Measurements from ENCODE around the gene TRAPPC2. TPM values are rescaled to one million over a fixed set of nuclear protein-coding genes. Genes with fewer than 3 reads are reported as not detected.

TRAPPC2 gene
- polyA plus RNA-seq, 1 of the 3 experiments (the other 2 are of a cell fraction) = 10.4 TPM

DNA sequence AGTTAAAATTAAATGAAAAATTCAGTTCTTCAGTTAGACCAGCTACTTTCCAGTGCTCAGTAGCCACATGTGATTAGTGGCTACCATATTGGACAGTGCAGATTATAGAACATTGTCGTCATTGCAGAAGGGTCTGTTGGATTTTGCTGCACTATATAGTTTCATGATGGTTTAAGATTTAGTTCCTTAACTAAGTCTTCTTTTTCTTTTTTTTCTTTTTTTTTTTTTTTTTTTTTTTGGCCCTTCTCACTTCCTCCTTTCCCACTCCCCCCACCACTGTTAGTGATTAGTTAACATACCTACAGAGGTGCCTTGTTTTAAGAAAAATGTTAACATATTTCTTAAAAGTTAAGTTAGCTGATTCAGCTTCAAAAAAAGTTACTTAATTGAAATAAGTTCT is 36.4 kb downstream of the TRAPPC2 start:
- H2AFZ ChIP-seq (ENCODE audit: low read depth) = no peak overlapping the region
- peaks cover 2 to 30% of the 10 kb centered on the region in 2 experiments for H3K4me1 ChIP-seq (ENCODE audit: control insufficient read depth in 1 of 2, insufficient read depth in 2 of 2, low read depth in 1 of 2, low read length in 1 of 2)
- H3K36me3 ChIP-seq (replicated peaks in 1 of 2; ENCODE audit: control insufficient read depth in 1 of 2, insufficient read depth in 2 of 2, low read length in 1 of 2) = no peaks in the 10 kb centered on the region
- no peak overlapping the region for H3K4me2 ChIP-seq
- 100% methylated on average over 1 of the region's 1 CpG for WGBS (ENCODE audit: low lambda C conversion rate)
- no peak for DNase-seq
- no peak overlapping the region for H3K27ac ChIP-seq (ENCODE audit: low read depth in 2 of 2, low read length in 1 of 2)
- no peaks in the 10 kb centered on the region for H3K9me3 ChIP-seq
- H4K20me1 ChIP-seq (ENCODE audit: insufficient read depth) = peaks cover 42% of the 10 kb centered on the region
- no peaks in the 10 kb centered on the region for H3K27me3 ChIP-seq (ENCODE audit: insufficient read depth)
- CTCF ChIA-PET = interaction anchor here (0.8 to 1.6 kb wide), 2 partner anchors 9 to 191 kb away, joined by 3 to 4 read pairs; no protein-coding TSS in a partner anchor
- no peaks in the 10 kb centered on the region for H3K9me2 ChIP-seq
- H3F3A ChIP-seq (replicated peaks; ENCODE audit: insufficient read depth) = no peaks in the 10 kb centered on the region
- no peak overlapping the region for H3K4me3 ChIP-seq (ENCODE audit: low read depth in 2 of 2, low read length in 1 of 2)
- H3K9ac ChIP-seq = no peak overlapping the region
- no peak for TF ChIP-seq FOXM1 (IDR thresholded peaks at IDR 0.05; ENCODE audit: low read depth)
- TF ChIP-seq SIN3A (IDR thresholded peaks at IDR 0.05; ENCODE audit: borderline replicate concordance, low read depth, low read length) = no peak
- POLR2A ChIA-PET = no interaction called here
- H3K79me2 ChIP-seq (ENCODE audit: insufficient read depth) = peaks cover 85% of the 10 kb centered on the region

GRCh38 chrX:13697455-13697854 is 37.0 kb downstream of the TRAPPC2 start:
- no peak for DNase-seq
- 97% methylated on average over 2 of the region's 2 CpGs for WGBS (ENCODE audit: low lambda C conversion rate)
- Histone ChIP-seq H3K36me3 (replicated peaks in 1 of 2; ENCODE audit: control insufficient read depth in 1 of 2, insufficient read depth in 2 of 2, low read length in 1 of 2) (no peaks in the 10 kb centered on the region), H3K9me2 (no peaks in the 10 kb centered on the region), H3K9ac (no peak overlapping the region), H4K20me1 (ENCODE audit: insufficient read depth) (peaks cover 42% of the 10 kb centered on the region), H3K27me3 (ENCODE audit: insufficient read depth) (no peaks in the 10 kb centered on the region), H3K4me1 (ENCODE audit: control insufficient read depth in 1 of 2, insufficient read depth in 2 of 2, low read depth in 1 of 2, low read length in 1 of 2) (peaks cover 2 to 35% of the 10 kb centered on the region in 2 experiments), H3K79me2 (ENCODE audit: insufficient read depth) (peaks cover 86% of the 10 kb centered on the region), H3K9me3 (no peaks in the 10 kb centered on the region), H3K27ac (ENCODE audit: low read depth in 2 of 2, low read length in 1 of 2) (no peak overlapping the region), H2AFZ (ENCODE audit: low read depth) (no peak overlapping the region), H3K4me3 (ENCODE audit: low read depth in 2 of 2, low read length in 1 of 2) (no peak overlapping the region), H3F3A (replicated peaks; ENCODE audit: insufficient read depth) (no peaks in the 10 kb centered on the region), H3K4me2 (no peak overlapping the region)
- no peak for TF ChIP-seq SMC3 (IDR thresholded peaks at IDR 0.05; ENCODE audit: low read depth, low read length)
- ChIA-PET CTCF (interaction anchor here (0.8 to 1.6 kb wide), 2 partner anchors 9 to 191 kb away, joined by 3 to 4 read pairs; no protein-coding TSS in a partner anchor), POLR2A (no interaction called here)

DNA sequence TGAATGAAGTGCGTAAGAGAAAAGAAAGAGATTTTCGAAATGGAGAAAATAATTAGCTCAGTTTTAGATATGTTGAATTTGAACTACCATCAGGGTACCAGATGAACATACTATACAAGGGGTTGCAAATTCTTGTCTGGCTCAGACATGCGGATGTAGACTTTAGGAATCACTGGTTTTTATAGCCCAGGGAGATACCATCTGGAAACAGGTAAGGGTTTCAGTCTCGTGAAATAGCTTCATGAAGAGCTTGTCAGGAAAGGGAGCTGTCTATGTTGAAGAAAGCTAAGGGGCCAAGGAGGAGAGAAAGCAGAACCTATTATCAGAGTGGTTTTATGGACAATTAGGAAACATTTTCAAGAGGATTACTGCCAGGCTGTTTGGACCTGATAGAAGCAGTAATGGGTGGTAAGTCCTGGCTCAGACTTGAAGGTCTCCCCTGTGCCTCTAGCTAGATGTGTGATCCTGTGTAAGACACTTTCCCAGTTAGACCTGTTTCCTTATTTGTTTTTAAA is 38.8 kb downstream of the TRAPPC2 start:
- H3K9ac ChIP-seq = no peak overlapping the region
- H3K9me3 ChIP-seq = no peaks in the 10 kb centered on the region
- TF ChIP-seq RAD21 (IDR thresholded peaks at IDR 0.05; ENCODE audit: low read length) = no peak
- TF ChIP-seq TEAD4 (IDR thresholded peaks at IDR 0.05; ENCODE audit: borderline replicate concordance, insufficient read depth) = no peak
- no peak for TF ChIP-seq ELF1 (IDR thresholded peaks at IDR 0.05)
- H3F3A ChIP-seq (replicated peaks; ENCODE audit: insufficient read depth) = no peaks in the 10 kb centered on the region
- peaks cover 91% of the 10 kb centered on the region for H3K79me2 ChIP-seq (ENCODE audit: insufficient read depth)
- DNase-seq = no peak
- no peaks in the 10 kb centered on the region for H3K9me2 ChIP-seq
- 98% methylated on average over 4 of the region's 4 CpGs for WGBS (ENCODE audit: low lambda C conversion rate)
- H4K20me1 ChIP-seq (ENCODE audit: insufficient read depth) = peaks cover 47% of the 10 kb centered on the region
- H3K4me2 ChIP-seq = no peak overlapping the region
- no peak overlapping the region for H2AFZ ChIP-seq (ENCODE audit: low read depth)
- POLR2A ChIA-PET = no interaction called here
- H3K27ac ChIP-seq (ENCODE audit: low read depth in 2 of 2, low read length in 1 of 2) = no peak overlapping the region
- CTCF ChIA-PET = interaction anchor here (0.6 to 1.1 kb wide), 2 partner anchors 21 to 969 kb away, joined by 3 to 4 read pairs; no protein-coding TSS in a partner anchor
- no peaks in the 10 kb centered on the region for H3K27me3 ChIP-seq (ENCODE audit: insufficient read depth)
- peaks cover 2 to 35% of the 10 kb centered on the region in 2 experiments for H3K4me1 ChIP-seq (ENCODE audit: control insufficient read depth in 1 of 2, insufficient read depth in 2 of 2, low read depth in 1 of 2, low read length in 1 of 2)
- H3K4me3 ChIP-seq (ENCODE audit: low read depth in 2 of 2, low read length in 1 of 2) = no peak overlapping the region
- no peaks in the 10 kb centered on the region for H3K36me3 ChIP-seq (replicated peaks in 1 of 2; ENCODE audit: control insufficient read depth in 1 of 2, insufficient read depth in 2 of 2, low read length in 1 of 2)

DNA sequence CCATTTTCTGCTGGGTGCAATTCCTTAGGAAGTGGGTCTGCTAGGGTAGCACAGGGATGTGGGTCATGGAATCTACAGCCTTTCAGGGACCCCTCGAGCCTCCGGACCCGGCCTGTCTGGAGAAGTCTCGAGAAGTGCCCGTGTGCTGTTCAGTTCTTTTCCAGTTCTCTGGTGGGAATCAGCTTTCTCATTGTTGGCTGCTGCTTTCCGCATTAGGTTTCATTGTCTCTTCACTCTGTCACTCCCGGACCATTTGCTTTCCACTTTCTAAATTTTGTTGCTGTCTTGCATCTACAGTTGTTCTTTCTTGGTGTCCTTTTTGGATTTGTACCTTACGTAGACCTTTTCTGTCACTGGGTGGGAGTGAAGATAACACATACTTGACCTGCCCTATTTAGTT is 39.4 kb downstream of the TRAPPC2 start:
- H3K4me1 ChIP-seq (ENCODE audit: control insufficient read depth in 1 of 2, insufficient read depth in 2 of 2, low read depth in 1 of 2, low read length in 1 of 2) = peaks cover 2 to 35% of the 10 kb centered on the region in 2 experiments
- H3K36me3 ChIP-seq (replicated peaks in 1 of 2; ENCODE audit: control insufficient read depth in 1 of 2, insufficient read depth in 2 of 2, low read length in 1 of 2) = no peaks in the 10 kb centered on the region
- H3K4me3 ChIP-seq (ENCODE audit: low read depth in 2 of 2, low read length in 1 of 2) = no peak overlapping the region
- no peak overlapping the region for H2AFZ ChIP-seq (ENCODE audit: low read depth)
- no peak overlapping the region for H3K27ac ChIP-seq (ENCODE audit: low read depth in 2 of 2, low read length in 1 of 2)
- H3K4me2 ChIP-seq = no peak overlapping the region
- ChIA-PET POLR2A (no interaction called here), CTCF (no interaction called here)
- H3K9me2 ChIP-seq = no peaks in the 10 kb centered on the region
- no peak overlapping the region for H3K9ac ChIP-seq
- no peaks in the 10 kb centered on the region for H3K27me3 ChIP-seq (ENCODE audit: insufficient read depth)
- no peaks in the 10 kb centered on the region for H3F3A ChIP-seq (replicated peaks; ENCODE audit: insufficient read depth)
- H4K20me1 ChIP-seq (ENCODE audit: insufficient read depth) = peaks cover 52% of the 10 kb centered on the region
- H3K9me3 ChIP-seq = no peaks in the 10 kb centered on the region
- H3K79me2 ChIP-seq (ENCODE audit: insufficient read depth) = peaks cover 91% of the 10 kb centered on the region
- no peak for DNase-seq
- WGBS (ENCODE audit: low lambda C conversion rate) = 98% methylated on average over 8 of the region's 8 CpGs
- TF ChIP-seq, protein P1, sequence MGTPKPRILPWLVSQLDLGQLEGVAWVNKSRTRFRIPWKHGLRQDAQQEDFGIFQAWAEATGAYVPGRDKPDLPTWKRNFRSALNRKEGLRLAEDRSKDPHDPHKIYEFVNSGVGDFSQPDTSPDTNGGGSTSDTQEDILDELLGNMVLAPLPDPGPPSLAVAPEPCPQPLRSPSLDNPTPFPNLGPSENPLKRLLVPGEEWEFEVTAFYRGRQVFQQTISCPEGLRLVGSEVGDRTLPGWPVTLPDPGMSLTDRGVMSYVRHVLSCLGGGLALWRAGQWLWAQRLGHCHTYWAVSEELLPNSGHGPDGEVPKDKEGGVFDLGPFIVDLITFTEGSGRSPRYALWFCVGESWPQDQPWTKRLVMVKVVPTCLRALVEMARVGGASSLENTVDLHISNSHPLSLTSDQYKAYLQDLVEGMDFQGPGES (IDR thresholded peaks at IDR 0.05; ENCODE audit: low read depth, low read length) = no peak
- TF ChIP-seq JUND (IDR thresholded peaks at IDR 0.05) (no peak), GATA2 (CRISPR knock-in tag; IDR thresholded peaks at IDR 0.05) (no peak), POLR2AphosphoS5 (IDR thresholded peaks at IDR 0.05; ENCODE audit: low read depth, low read length) (no peak), RCOR1 (IDR thresholded peaks at IDR 0.05; ENCODE audit: low read length) (no peak), NRF1 (IDR thresholded peaks at IDR 0.05; ENCODE audit: low read depth, low read length) (no peak), SMC3 (IDR thresholded peaks at IDR 0.05; ENCODE audit: low read depth, low read length) (no peak), RXRA (IDR thresholded peaks at IDR 0.05; ENCODE audit: borderline replicate concordance, low read depth) (no peak), YY1 (IDR thresholded peaks at IDR 0.05; ENCODE audit: low read depth) (no peak)
- TF ChIP-seq, protein P2, sequence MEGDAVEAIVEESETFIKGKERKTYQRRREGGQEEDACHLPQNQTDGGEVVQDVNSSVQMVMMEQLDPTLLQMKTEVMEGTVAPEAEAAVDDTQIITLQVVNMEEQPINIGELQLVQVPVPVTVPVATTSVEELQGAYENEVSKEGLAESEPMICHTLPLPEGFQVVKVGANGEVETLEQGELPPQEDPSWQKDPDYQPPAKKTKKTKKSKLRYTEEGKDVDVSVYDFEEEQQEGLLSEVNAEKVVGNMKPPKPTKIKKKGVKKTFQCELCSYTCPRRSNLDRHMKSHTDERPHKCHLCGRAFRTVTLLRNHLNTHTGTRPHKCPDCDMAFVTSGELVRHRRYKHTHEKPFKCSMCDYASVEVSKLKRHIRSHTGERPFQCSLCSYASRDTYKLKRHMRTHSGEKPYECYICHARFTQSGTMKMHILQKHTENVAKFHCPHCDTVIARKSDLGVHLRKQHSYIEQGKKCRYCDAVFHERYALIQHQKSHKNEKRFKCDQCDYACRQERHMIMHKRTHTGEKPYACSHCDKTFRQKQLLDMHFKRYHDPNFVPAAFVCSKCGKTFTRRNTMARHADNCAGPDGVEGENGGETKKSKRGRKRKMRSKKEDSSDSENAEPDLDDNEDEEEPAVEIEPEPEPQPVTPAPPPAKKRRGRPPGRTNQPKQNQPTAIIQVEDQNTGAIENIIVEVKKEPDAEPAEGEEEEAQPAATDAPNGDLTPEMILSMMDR (IDR thresholded peaks at IDR 0.05) = no peak
